ENCODE data around the gene SBF2. TPM values are rescaled to one million over a fixed set of nuclear protein-coding genes. Genes with fewer than 3 reads are reported as not detected.

SBF2 gene
- total and polyA plus RNA-seq, 9 of the 15 experiments (the other 6 are each of a cell fraction or from before 2014, with no cell fraction given), result 0.80 to 9.5 (median 5.0) TPM

GRCh38 chr11:9821008-9821752, 472.8 kb downstream of the SBF2 start:
- BruUV-seq (replicated peaks), result no TSS peak
- H3K36me3 ChIP-seq (ENCODE audit: control insufficient read depth, insufficient read depth, low read length), result no peaks in the 10 kb centered on the region
- H3K27me3 ChIP-seq (ENCODE audit: control insufficient read depth in 2 of 2, insufficient read depth in 2 of 2, low read length in 2 of 2), result no peaks in the 10 kb centered on the region; a peak in 1 of 5 replicates
- CTCF ChIA-PET (ENCODE audit: low intra/inter-chr PET ratio), result no interaction called here
- H3K9ac ChIP-seq (ENCODE audit: insufficient read depth in 1 of 2, low read depth in 2 of 2, low read length in 2 of 2), result no peak overlapping the region
- H4K20me1 ChIP-seq (replicated peaks; ENCODE audit: control insufficient read depth, insufficient read depth, low read length), result no peaks in the 10 kb centered on the region
- DNase-seq (ENCODE audit: extremely low read depth in 1 of 4, low spot score in 3 of 4), result no peak
- POLR2A ChIA-PET, result interaction anchor here (0.7 kb wide), 1 partner anchor 718 kb away, joined by 4 read pairs; no protein-coding TSS in a partner anchor
- H3K79me2 ChIP-seq (ENCODE audit: control insufficient read depth, insufficient read depth, low read length), result no peaks in the 10 kb centered on the region
- WGBS (ENCODE audit: insufficient coverage, low coverage, missing lambda C conversion rate), result 12% methylated on average over 7 of the region's 7 CpGs
- intact Hi-C loops (cut with micrococcal nuclease), result no loop called here
- no peak overlapping the region for H3K4me2 ChIP-seq (ENCODE audit: insufficient read depth, low read length)
- H2AFZ ChIP-seq (ENCODE audit: low read depth, low read length), result no peak overlapping the region
- H3K9me3 ChIP-seq (replicated peaks; ENCODE audit: control insufficient read depth, insufficient read depth, low read depth, low read length), result no peaks in the 10 kb centered on the region
- no peak overlapping the region for H3K27ac ChIP-seq (ENCODE audit: extremely low read depth, low read depth, low read length)
- no peak for FAIRE-seq
- H3K4me3 ChIP-seq, result no peak overlapping the region
- in situ Hi-C loops (cut with MboI), result no loop called here
- no peaks in the 10 kb centered on the region for H3K9me1 ChIP-seq (ENCODE audit: control insufficient read depth, insufficient read depth, low read length)
- no peak for ATAC-seq
- no peaks in the 10 kb centered on the region for H3K4me1 ChIP-seq (replicated peaks in 1 of 2; ENCODE audit: control insufficient read depth in 2 of 2, insufficient read depth in 2 of 2, low read length in 2 of 2)
- TF ChIP-seq POLR3G (IDR thresholded peaks at IDR 0.05; ENCODE audit: extremely low read depth, insufficient read length, insufficient replicate concordance), result no peak
- TF ChIP-seq MEF2A (IDR thresholded peaks at IDR 0.05; ENCODE audit: control insufficient read depth, low read depth, low read length), result no peak
- no peak for TF ChIP-seq STAT6 (CRISPR knock-in tag; IDR thresholded peaks at IDR 0.05)
- TF ChIP-seq ERF (CRISPR knock-in tag; IDR thresholded peaks at IDR 0.05), result no peak
- TF ChIP-seq RAD51 (IDR thresholded peaks at IDR 0.05; ENCODE audit: borderline replicate concordance, low read depth), result no peak
- TF ChIP-seq RBM39 (optimal IDR thresholded peaks at IDR 0.05; ENCODE audit: low read depth, low read length), result no peak
- TF ChIP-seq BRF1 (IDR thresholded peaks at IDR 0.05; ENCODE audit: borderline replicate concordance, extremely low read depth, insufficient read length), result no peak
- TF ChIP-seq ZFPM2 (CRISPR knock-in tag; IDR thresholded peaks at IDR 0.05), result no peak
- no peak for TF ChIP-seq RFX7 (CRISPR knock-in tag; IDR thresholded peaks at IDR 0.05)
- TF ChIP-seq MYNN (IDR thresholded peaks at IDR 0.05), result no peak
- no peak for TF ChIP-seq MYNN (CRISPR knock-in tag; IDR thresholded peaks at IDR 0.05)
- TF ChIP-seq, protein P1, sequence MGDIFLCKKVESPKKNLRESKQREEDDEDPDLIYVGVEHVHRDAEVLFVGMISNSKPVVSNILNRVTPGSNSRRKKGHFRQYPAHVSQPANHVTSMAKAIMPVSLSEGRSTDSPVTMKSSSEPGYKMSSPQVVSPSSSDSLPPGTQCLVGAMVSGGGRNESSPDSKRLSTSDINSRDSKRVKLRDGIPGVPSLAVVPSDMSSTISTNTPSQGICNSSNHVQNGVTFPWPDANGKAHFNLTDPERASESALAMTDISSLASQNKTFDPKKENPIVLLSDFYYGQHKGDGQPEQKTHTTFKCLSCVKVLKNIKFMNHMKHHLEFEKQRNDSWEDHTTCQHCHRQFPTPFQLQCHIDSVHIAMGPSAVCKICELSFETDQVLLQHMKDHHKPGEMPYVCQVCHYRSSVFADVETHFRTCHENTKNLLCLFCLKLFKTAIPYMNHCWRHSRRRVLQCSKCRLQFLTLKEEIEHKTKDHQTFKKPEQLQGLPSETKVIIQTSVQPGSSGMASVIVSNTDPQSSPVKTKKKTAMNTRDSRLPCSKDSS (IDR thresholded peaks at IDR 0.05; ENCODE audit: low read depth, partially characterized antibody), result no peak
- no peak for TF ChIP-seq SMC3 (conservative IDR thresholded peaks at IDR 0.05; ENCODE audit: insufficient read depth, low read depth, low read length)
- TF ChIP-seq SPI1 (IDR thresholded peaks at IDR 0.05; ENCODE audit: borderline replicate concordance, low read depth, low read length), result no peak
- TF ChIP-seq ZBTB26 (CRISPR knock-in tag; IDR thresholded peaks at IDR 0.05), result no peak
- TF ChIP-seq TGIF2 (CRISPR knock-in tag; IDR thresholded peaks at IDR 0.05), result no peak
- TF ChIP-seq SP2 (IDR thresholded peaks at IDR 0.05; ENCODE audit: extremely low read depth, low read depth, low read length, poor library complexity, severe bottlenecking), result no peak
